HG03039 (cell line): ENCODE results near the gene KRT82.

ENCODE experiments used
- ATAC-seq: cut with Tn5 transposase; IDR thresholded peaks from one replicate; pipeline ENCODE4 v1.9.1; 2021; ENCODE audit warnings: mild to moderate bottlenecking, moderate library complexity; ENCODE audit not compliant: unreplicated experiment

KRT82 gene

DNA sequence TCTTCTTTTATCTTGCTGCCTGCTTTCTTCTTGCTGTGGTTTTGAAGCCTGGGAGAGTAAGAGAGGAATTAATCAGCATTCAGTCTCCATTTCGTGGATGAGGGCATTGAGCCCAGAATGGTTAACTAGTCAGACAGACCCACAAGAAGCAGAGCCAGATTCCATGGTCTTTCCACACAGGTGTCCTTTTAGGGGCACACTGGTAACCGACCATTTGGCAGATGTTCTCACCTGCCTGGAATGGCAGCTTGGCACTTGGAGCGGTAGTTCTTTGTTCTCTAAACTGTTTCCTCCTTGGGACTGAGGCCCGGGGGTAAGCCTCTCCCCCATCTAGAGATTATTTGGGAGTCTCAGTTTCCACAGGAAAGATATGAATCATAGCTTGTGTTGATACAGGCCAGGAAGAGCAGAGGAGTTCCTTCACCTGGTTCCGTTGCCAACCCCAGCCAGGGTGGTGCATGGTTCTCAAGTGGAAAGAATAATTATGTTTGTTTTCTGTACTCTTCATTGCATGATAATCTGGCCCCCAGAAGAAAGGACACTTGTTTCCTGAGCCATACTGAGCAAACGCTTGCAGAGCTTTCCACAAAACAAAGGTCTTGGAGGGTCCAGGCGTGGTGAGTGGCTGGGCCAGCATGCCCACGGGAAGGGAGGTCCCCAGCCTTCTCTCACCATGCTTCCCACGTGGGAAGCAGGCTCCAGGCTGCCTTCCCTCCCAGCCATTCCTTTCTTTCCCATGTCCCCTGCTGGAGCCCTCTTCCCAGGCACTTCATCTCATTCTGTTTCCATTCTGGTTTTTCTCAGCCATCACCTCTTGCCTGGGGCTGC is 30.1 kb upstream of the KRT82 start:
- no peak for ATAC-seq

DNA sequence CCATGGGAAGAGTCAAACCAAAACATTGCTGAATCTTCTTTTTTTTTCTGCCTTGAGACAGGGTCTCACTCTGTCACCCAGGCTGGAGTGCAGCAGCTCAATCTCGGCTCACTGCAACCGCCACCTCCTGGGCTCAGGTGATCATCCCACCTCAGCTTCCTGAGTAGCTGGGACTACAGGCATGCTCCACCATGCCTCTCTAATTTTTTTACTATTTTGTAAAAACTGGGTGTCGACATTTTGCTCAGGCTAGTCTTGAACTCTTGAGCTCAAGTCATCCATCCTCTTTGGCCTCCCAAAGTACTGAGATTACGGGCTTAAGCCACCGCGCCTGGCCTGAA is 29.5 kb upstream of the KRT82 start:
- no peak for ATAC-seq

DNA sequence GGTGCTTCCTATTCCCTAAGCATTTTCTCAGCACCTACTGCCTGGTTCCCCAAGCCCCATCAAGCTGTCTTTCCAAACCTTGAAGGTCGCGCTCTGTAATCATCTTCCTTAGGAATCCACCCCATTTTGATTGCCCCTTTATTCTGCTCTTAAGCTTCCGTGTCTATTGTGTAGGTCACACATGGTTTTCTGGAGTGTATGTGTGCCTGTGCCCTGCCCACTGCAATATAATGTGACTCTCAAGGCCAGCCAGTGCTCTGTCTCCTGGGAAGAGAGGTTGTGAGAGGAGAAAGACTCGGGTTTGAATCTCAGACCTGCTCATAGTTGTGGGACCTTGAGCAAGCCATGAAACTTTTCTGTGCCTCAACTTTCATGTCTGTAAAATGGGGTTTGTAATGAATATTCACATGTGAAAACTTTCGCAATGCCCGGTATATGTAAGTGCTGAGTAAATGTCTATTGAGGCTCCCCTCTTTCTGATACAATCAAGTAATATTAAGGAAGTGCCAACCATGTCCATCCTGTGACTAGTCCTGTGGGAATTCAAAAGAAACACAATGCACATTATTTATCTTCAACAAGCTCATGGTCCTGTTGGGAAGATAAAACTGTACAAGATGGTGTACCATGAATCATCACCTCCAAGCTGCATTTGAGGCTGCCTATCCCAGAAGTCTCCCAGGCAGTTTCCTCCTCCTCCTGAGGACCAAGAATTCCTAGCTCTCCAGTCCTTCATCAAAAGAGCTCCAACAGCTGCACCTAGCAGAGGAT is 28.8 kb upstream of the KRT82 start:
- ATAC-seq = no peak

DNA sequence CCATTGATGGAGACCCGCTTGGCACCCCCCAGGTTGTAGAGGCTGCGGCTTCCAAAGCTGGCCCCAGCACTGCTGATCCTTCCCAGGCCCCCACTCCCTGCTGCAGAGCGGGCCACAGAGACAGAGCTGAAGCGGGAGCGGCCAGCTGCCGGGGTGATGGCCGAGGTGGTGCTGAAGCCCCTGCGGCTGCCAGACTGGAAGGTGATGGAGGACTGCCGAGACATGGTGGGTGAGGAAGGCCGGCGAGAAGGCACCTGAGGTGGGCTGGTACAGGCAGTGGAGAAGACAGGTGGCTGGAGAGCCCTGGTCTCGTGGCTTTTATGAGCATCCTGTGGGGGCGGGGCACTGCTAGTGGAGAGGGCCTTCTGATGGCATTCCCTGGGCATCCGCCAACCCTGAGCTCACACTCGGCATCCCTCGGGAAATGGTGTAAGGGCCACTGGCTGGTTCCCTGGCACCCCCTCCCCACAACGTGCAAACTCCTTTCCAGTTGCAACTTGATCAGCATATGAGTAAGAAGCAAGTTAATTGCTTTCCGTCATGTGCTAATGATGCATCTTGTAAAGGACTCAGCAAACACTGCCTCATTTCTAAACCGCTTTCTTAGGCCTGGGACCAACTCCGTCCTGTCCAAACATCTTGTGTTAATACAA is 28.1 kb upstream of the KRT82 start, which contains the start of gene KRT75:
Gene KRT75, minus strand, starts transcription at position 291 of the 653 bp plus-strand sequence. Its CDS starts 67 bp downstream, at position 224.
- ATAC-seq = no peak

DNA sequence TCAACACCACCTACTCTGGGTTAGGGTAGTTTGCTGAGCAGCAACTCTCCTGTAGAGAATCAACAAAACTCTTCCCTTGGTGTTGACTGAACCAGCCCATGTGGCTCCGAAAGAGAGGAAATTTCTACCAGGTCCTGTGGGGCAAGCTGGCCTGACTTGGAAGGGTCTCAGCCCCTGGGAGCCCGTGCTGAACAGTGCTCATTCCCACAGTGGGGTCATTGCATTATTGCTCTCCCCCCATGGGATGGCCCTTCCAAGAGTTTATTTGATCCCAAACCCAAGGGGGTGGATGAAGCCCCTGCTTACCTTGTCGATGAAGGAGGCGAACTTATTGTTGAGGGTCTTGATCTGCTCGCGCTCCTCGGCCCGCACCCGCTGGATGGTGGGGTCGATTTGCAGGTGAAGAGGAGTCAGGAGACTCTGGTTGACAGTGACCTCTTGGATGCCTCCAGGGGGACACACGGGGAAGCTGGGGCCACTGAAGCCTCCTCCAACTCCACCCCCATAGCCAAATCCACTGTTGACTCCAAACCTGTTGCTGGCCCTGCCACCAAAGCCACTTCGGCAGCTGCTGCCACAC is 27.5 kb upstream of the KRT82 start:
- no peak for ATAC-seq

DNA sequence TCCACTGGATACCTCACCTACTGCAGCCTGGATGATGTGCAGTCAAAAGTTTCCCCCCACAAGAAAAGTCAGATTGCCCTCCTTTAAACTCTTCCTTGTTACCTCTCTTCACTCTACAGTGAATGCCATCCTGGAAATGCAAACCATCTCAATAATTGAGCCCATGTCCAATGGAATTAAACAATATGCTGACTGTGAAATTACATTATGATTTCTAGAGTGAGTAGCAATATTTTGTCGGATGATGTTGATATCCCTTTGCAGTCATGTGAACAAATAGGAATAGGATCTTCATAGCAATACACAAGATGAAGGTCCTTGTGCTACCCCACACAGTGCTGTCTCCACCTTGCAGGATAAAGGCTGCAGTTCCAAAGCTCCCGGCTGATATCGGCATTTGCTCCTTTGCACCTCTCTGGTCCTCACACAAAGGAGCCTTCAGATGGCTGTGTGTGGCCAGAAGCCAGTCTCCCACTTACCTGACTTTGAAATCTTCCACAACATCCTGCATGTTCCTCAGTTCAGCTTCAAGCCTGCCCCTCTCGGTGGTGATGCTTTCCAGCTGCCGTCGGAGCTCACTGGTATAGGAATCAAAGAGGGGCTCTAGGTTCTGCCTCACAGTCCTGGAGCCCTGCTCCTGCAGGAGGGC is 26.5 kb upstream of the KRT82 start:
- no peak for ATAC-seq

DNA sequence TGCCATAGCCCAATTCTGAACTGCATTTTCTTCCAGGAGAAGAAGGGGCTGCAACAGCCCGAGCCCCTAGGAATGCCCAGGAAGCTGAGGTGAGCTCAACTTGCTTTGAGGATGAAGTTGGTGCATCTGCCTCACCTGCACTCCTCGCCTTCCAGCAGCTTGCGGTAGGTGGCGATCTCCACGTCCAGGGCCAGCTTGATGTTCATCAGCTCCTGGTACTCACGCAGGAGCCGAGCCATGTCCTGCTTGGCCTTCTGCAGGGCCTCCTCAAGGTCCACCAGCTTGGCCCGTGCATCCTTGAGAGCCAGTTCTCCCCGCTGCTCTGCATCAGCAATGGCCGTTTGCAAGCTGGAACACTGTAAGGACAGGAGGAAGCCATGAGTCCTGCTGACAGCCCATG is 22.0 kb upstream of the KRT82 start:
- ATAC-seq = no peak

DNA sequence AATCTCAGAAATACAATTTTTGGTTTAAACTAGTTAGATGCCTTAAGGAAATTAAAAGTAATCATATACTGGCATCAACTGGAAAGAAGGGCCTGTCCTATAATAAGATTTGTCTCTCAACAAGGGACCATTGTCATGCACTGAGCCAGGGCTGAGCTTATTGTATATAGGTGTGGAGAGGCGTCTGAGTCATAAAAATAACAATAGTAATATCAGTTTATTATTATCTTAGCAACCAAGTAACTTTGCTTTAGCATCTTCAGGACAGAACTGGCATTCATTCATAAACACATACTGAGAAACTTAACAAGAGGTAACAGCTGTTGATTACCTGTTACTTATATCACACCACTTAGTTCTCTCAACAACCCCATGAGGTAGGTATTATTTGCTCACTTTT is 20.9 kb upstream of the KRT82 start:
- ATAC-seq = no peak

DNA sequence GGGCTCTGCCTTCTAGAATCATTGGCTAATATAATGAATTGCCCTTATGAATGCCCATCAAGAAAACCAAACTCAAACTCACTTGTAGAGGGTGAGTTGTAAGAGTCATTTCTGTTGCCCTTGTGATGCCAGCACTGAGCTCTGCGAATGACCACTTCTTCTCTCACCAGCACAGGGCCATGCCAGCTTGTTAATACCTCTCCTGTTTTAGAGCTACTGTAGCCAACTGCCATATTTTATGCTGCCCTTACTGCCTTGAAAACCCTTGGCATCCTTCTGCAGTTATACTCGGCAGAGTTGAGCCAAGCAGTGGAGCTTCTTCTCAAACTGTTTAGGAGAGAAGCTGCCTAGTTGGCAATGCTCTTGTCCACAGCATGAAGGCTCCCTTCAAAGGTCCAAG is 19.9 kb upstream of the KRT82 start:
- ATAC-seq = no peak

DNA sequence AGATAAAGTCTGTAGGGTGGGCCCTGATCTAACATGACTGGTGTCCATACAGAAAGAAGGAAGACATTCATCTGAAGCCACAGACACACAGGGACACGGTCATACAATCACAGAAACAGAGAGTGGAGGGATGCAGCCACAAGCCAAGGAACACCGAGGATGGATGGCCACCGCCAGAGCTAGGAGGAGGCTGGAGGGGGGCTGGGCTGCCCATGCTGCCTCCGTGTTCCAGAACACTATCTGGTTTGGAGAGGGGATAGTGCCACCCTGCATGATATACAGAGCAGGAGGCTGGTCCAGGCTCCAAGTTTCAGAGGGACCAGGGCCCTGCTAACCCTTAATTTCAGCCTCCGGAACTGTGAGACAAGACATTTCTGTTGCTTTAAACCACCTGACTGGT is 19.3 kb upstream of the KRT82 start:
- no peak for ATAC-seq

DNA sequence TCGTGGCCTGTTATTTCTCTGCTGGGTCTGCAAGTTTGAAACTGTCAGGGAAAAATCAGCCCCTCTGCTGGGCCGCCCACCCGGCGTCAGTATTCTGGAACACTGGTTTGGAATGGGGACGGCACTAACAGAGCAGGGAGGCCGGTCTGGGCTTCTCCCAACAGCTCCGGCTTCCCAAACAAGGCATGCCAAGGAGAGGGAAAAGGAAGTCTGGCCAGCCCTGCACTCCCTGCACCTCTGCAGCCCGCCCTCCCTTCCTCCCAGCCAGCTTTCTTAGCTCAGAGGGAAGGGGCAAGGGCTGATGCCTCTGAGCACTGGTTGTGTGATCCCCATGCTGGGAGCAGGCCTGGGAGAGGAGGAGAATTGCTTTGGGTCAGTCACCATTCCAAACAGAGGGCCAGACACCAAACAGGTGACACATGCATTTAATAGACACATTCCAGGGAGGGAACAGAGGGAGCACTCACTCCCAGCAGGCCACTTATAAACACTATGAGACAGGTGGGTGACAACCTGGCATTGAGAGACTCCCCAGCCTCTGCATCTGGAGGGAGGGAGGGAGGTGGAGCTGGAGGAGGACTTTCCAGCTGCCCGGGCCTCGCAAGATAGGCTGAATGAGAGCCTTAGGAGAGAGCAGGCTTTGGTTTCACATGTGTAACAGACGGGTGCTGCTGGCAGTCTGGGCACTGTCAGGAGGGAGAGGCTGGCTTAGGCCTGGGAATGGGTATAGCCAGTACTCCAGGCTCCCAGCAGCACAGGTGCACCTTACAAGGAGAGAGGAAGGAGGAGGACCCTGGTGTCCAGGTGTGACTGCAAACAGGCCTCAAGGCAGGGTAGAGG is 17.7 kb upstream of the KRT82 start:
- no peak for ATAC-seq

DNA sequence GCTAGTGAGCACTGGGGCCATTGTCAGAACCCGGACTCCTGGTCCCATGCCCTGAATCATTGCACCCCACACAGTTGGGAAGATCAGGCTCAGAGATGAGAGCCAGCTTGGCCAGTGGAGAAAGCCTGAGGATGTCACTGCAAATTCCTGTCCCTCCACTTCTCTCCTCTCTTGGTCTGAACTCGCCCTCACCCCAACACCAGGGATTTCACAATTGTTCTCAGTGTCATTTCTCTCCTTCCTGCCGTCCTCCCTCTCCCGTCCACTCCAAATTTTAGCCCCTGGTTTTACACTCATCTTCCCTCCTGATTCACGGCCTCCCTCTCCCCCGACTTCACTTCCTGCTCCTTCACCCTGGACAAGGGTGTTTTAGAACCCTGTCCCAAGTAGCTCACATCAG is 16.9 kb upstream of the KRT82 start:
- no peak for ATAC-seq

DNA sequence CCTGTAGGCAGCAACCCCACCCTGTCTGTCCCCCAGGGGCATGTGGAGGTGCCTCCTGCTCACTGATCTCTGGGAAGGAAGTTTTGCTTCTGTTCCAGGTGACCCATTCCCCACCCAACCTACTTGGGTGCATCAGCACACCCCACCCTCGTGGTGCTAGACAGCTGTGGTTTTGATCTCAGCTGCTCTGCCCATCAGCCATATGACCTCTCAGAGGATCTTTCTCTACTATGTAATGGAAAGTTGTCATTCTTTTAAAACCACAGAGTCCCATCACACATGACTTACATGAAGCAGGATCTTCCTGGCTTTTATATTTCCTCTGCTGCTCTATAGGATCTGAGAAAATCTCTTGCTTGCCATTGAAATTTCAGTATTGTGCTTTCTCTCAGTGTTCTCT is 13.5 kb upstream of the KRT82 start:
- no peak for ATAC-seq

DNA sequence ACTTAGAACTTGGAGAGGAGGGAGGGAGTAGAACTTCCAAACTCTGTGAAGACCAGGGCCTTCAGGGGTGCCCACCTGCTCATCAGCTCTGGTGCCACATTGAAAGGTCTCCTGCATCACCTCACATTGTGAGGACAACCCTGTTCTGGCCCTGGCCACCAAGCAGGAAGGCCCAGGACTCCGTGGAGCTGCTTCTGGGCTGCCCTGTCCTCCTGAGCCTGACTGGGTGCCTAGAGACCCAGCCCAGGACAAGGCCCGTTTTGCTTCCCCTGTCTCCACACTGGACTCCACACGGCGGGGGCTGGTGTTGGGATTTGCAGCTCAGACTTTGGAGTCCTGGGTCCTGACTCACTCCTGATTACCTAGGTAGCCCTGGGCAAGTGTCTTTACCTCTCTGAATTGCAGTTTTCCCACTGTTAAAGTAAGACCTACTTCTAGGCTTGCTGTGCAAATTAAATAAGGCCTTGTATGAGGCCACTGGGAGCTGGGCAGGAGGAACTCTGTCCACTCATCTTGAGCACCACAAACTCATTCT is 12.5 kb upstream of the KRT82 start:
- ATAC-seq = no peak

DNA sequence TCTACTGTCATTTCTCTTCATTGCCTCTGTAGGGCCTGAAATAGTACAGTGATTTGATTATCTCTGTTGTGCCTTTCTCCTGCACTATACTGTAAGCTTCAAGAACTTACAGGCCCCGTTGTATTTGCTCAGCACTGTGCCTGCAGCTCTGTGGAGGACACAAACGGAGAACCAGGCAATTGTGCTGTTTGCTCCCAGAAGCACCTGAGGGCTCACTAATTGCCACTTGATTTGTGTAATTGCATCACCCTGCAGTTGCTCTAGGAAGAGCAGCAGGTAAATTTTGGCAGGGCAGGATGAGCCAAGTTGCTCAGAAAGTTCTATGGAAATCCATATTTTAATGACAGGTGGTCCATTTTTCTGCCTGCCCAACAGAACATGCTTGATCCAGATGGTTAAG is 11.6 kb upstream of the KRT82 start:
- no peak for ATAC-seq

DNA sequence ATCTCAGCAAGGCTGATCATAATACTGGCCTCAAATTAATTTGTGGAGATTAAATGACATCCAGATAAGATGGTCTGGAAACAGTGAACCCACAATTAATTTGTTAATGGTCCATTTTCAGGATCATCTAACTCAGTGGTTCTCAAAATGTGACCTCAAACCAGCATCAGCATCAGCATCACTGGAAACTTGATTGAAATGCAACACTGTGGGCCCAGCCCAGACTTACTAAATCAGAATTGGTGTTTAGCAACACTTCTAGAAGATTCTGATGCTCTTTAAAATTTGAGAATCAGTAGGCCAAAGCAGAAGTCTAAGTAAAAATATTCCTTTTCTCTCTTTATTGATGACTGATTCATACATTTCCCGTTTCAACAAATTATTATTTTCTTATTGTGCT is 10.7 kb upstream of the KRT82 start:
- ATAC-seq = no peak

DNA sequence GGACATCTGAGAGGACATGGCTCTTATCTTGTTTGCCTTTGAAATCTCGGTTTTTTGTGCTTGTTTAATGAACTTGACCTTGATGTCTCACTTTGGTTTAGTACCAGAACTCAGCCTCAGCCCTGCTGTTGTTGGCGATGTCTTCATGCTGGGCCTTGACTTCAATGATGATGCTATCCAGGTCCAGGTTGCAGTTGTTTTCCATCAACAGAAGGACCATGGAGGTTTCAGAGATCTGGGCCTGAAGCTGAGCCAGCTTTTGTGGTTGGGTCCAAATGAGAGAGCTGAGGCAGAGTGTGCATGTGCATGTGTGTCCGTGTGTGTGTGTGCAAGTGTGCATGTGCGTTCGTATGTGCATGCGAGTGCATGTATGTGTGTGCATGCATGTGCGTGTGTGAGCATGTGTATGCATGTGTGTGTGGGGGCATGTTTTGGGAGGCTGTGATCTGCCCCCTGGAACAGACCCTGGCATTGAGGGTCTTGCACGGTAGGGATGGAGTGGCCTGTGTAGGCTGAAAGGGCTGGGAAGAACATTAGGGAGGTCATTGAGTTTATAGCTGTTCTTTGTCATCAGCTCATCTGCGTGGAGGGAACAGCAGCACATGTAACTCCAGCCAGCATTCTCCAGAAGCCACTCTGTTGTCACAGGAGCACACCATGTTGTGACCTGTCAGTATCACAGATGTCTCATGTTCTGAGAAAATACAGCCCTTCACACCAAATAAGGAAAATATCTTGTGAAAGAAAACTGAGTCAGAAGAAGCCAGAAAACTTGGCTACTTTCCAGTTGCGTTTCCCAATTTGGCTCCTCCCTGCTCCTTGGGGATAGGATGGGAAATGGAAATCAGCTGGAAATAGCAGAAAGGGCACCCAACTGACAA is 10.0 kb upstream of the KRT82 start:
- no peak for ATAC-seq

DNA sequence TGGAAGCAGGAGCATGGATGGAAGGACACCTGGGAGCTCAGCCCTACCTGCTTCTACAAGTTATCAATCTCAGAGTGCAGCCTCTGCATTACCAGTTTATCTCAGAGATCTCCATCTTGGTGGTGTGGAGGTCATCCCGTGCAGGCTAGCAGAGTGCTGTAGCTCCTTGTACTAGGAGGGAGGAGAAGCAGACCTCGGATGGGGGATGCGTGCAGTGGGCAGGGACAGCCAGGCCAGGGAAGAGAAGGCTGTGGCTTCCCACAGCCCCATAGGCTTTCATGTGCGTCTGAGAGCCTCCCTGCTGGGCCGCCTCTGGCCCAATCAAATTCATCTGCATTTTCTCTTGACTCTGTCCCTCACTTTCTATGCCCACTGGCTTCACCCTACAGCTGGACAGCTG is 8.8 kb upstream of the KRT82 start:
- no peak for ATAC-seq

DNA sequence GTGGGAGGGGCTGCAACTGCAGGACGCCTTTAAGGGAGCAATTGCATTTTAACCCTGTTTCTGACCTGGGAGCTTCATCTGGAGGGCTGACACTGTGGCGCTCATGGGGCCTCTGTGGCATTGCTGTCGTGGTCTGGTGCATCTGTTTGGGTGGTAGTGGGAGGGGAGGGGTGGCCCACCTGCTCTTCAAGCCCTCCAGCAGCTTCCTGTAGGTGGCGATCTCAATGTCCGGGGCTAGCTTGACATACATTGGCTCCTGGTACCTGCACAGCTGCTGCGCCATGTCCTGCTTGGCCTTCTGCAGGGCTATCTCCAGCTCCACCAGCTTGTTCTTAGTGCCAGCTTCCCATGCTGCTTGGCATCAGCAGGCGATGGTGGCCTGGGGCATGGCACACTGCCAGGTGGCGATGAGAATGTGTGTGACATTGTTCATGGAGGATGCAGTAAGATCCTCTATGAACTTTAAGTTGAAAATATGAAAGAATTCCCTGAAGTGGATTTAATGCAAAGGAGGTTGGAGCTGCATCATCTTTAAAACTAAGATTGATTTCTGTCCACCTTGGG is 7.7 kb upstream of the KRT82 start:
- ATAC-seq = no peak
